ENCODE measurements around the gene DHCR7. TPM values are rescaled to one million over a fixed set of nuclear protein-coding genes. Genes with fewer than 3 reads are reported as not detected.

DHCR7 gene
- total and polyA plus RNA-seq, 9 donors: 25.3 to 264 (median 51.1) TPM

DNA sequence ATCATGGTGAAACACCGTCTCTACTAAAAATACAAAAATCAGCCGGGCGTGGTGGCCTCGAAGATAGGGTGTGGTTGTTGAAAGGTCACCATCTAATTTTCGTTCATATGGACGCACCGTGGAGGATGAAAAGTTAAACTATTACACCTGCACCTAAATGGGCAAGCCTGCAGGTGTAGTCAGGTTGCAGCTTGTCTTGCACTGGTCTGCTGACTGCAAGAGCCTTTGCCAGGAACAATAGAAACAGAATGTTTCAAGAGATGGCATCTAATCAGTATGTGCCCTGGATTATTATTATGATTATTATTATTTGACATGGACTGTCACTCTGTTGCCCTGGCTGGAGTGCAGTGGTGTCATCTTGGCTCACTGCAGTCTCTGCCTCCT is 5.7 kb upstream of the DHCR7 start:
- H3K27ac ChIP-seq: no peak overlapping the region
- H3K27me3 ChIP-seq: no peaks in the 10 kb centered on the region
- no peaks in the 10 kb centered on the region for H3K36me3 ChIP-seq
- 57 to 75% (median 60%) methylated on average over 7 of the region's 7 CpGs for WGBS, 3 donors
- intact Hi-C loops (cut with DNase I): no loop called here
- H3K9me3 ChIP-seq: no peaks in the 10 kb centered on the region
- no peak for TF ChIP-seq EP300 (IDR thresholded peaks at IDR 0.05)
- no peak for TF ChIP-seq CTCF (IDR thresholded peaks at IDR 0.05)
- no peak for TF ChIP-seq POLR2A (IDR thresholded peaks at IDR 0.05)
- H3K4me1 ChIP-seq (ENCODE audit: insufficient read depth): peaks cover 2% of the 10 kb centered on the region
- no peak for DNase-seq
- peak overlapping the region; percentile 95 for H3K4me3 ChIP-seq

- no peaks in the 10 kb centered on the region for H3K27me3 ChIP-seq
- WGBS, 3 donors: 1 to 2% (median 1%) methylated on average over 41 to 61 of the region's 61 CpGs
- DNase-seq: peak; percentile 97 to 99 (median 98)
- TF ChIP-seq POLR2A (IDR thresholded peaks at IDR 0.05): peak; percentile 38
- TF ChIP-seq EP300 (IDR thresholded peaks at IDR 0.05): no peak
- no peaks in the 10 kb centered on the region for H3K36me3 ChIP-seq
- H3K27ac ChIP-seq: peak within 1 kb of the TSS; percentile 14 to 71
- H3K9me3 ChIP-seq: no peaks in the 10 kb centered on the region
- intact Hi-C loops (cut with DNase I): no loop called here
- peak within 1 kb of the TSS; percentile 95 for H3K4me3 ChIP-seq
- peaks cover 2% of the 10 kb centered on the region for H3K4me1 ChIP-seq (ENCODE audit: insufficient read depth)
Measured at GRCh38 chr11:71453037-71453917, 5.1 kb upstream of the DHCR7 start, which contains the start of gene NADSYN1. Gene NADSYN1 (plus strand): TSS chr11:71453203. CDS start chr11:71453297, 94 bp downstream.

GRCh38 chr11:71452199-71453036 is 4.2 kb upstream of the DHCR7 start:
- intact Hi-C loops (cut with DNase I): no loop called here
- Histone ChIP-seq H3K9me3 (no peaks in the 10 kb centered on the region), H3K4me3 (peak overlapping the region; percentile 95), H3K4me1 (ENCODE audit: insufficient read depth) (peaks cover 2% of the 10 kb centered on the region), H3K27ac (peak overlapping the region; percentile 14 to 71), H3K36me3 (no peaks in the 10 kb centered on the region), H3K27me3 (no peaks in the 10 kb centered on the region)
- TF ChIP-seq CTCF (IDR thresholded peaks at IDR 0.05): no peak
- TF ChIP-seq POLR2A (IDR thresholded peaks at IDR 0.05): no peak
- peak; percentile 17 for TF ChIP-seq EP300 (IDR thresholded peaks at IDR 0.05)
- WGBS, 3 donors: 5 to 10% (median 5%) methylated on average over 35 to 40 of the region's 40 CpGs
- DNase-seq: peak in 3 of 5 donors; percentile 54 to 61 (median 59)

DNA sequence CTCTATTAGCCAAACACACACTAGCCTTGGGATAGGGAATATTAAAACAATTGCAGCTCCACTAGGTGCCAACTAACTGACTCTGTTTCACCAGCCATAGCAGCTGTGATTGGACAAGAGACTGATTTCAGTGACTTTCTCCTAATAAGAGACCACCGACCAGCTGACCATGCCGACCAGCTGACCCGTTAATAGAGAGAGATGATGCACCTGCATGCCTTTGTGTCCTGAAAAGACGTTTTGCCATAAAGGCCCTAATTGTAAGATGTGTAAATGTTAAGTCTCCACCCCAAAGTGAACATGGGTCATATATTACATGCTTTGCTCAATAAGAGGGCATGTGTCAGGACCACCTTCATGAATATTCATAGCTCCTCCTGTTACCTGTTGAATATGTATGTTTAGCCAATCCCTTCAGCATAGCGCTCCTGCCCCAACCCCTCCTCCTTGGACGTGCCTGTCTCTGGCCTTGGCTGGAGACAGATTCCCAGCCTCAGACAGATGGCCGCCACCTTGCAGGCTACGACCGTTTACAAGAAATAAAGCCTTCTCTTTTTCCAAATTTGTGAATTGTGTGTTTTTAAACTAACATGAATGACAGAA is 3.5 kb upstream of the DHCR7 start:
- H3K9me3 ChIP-seq: no peaks in the 10 kb centered on the region
- peaks cover 3% of the 10 kb centered on the region for H3K4me1 ChIP-seq (ENCODE audit: insufficient read depth)
- TF ChIP-seq POLR2A (IDR thresholded peaks at IDR 0.05) (no peak), EP300 (IDR thresholded peaks at IDR 0.05) (no peak), CTCF (IDR thresholded peaks at IDR 0.05) (no peak)
- no peaks in the 10 kb centered on the region for H3K27me3 ChIP-seq
- H3K36me3 ChIP-seq: no peaks in the 10 kb centered on the region
- peak overlapping the region; percentile 95 for H3K4me3 ChIP-seq
- no peak for DNase-seq
- 63 to 75% (median 69%) methylated on average over 9 of the region's 9 CpGs for WGBS, 3 donors
- H3K27ac ChIP-seq: peak overlapping the region in 1 of 2 donors; percentile 71
- intact Hi-C loops (cut with DNase I): no loop called here

Data from ovary (tissue), 9 donors.